Astrocyte (in vitro differentiated cells and primary cell): Measurements from ENCODE around the gene PASD1.
"Not testable (repeated sequence)": the region's sequence is repeated elsewhere in the genome, so short reads cannot be mapped to it uniquely, and the experiment has no call there.

Experiments
- CTCF ChIP-seq: IDR thresholded peaks from 2 replicates; pipeline ENCODE4 v1.5.1; 2011; ENCODE audit warnings: low read depth, mild to moderate bottlenecking, inconsistent platforms, low read length, moderate library complexity; ENCODE audit not compliant: insufficient read depth
- EZH2 ChIP-seq: IDR thresholded peaks from 2 replicates; pipeline ENCODE4 v1.6.1; 2012; ENCODE audit warnings: mild to moderate bottlenecking, low read length, inconsistent platforms; ENCODE audit not compliant: insufficient read depth

- not testable (repeated sequence) for TF ChIP-seq CTCF, EZH2
Observed at GRCh38 chrX:151562485-151562884, 990 bp upstream of the PASD1 start.
